ENCODE data around the gene STAT2. TPM values are rescaled to one million over a fixed set of nuclear protein-coding genes. Genes with fewer than 3 reads are reported as not detected.

Gene STAT2
- total and polyA plus RNA-seq, 9 of the 15 experiments (the other 6 are each of a cell fraction or from before 2014, with no cell fraction given): 15.5 to 46.9 (median 40.1) TPM

- TF ChIP-seq RERE (CRISPR knock-in tag; IDR thresholded peaks at IDR 0.05; ENCODE audit: borderline replicate concordance): no peak
- TF ChIP-seq, protein P1, sequence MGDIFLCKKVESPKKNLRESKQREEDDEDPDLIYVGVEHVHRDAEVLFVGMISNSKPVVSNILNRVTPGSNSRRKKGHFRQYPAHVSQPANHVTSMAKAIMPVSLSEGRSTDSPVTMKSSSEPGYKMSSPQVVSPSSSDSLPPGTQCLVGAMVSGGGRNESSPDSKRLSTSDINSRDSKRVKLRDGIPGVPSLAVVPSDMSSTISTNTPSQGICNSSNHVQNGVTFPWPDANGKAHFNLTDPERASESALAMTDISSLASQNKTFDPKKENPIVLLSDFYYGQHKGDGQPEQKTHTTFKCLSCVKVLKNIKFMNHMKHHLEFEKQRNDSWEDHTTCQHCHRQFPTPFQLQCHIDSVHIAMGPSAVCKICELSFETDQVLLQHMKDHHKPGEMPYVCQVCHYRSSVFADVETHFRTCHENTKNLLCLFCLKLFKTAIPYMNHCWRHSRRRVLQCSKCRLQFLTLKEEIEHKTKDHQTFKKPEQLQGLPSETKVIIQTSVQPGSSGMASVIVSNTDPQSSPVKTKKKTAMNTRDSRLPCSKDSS (IDR thresholded peaks at IDR 0.05; ENCODE audit: low read depth, partially characterized antibody): no peak
- no peak for TF ChIP-seq C11orf30 (IDR thresholded peaks at IDR 0.05; ENCODE audit: low read depth)
- TF ChIP-seq KDM5B (IDR thresholded peaks at IDR 0.05; ENCODE audit: insufficient replicate concordance, low read depth, low read length): no peak
- TF ChIP-seq TAF15 (IDR thresholded peaks at IDR 0.05; ENCODE audit: low read depth, low read length): no peak
- no peak for TF ChIP-seq ZKSCAN8 (CRISPR knock-in tag; IDR thresholded peaks at IDR 0.05)
Measured at GRCh38 chr12:56398324-56398723, 38.4 kb upstream of the STAT2 start (continued).

Data from K562 (cell line).